ENCODE data around the gene RPSA. TPM values are rescaled to one million over a fixed set of nuclear protein-coding genes. Genes with fewer than 3 reads are reported as not detected.
"Not testable (repeated sequence)": the region's sequence is repeated elsewhere in the genome, so short reads cannot be mapped to it uniquely, and the experiment has no call there.

Gene RPSA
- total RNA-seq, 4 donors from 2014 or later = 644 to 857 (median 730) TPM

GRCh38 chr3:39414421-39414907 is 7.9 kb downstream of the RPSA start:
- Histone ChIP-seq H3K4me1 (peaks cover 3 to 9% of the 10 kb centered on the region in 2 donors), H3K36me3 (peaks cover 0 to 48% of the 10 kb centered on the region in 2 donors), H3K27me3 (no peaks in the 10 kb centered on the region), H3K4me3 (no peak overlapping the region), H3K9me3 (no peaks in the 10 kb centered on the region), H3K27ac (peak overlapping the region in 2 of 4 donors; percentile 7 to 31)
- TF ChIP-seq POLR2A (IDR thresholded peaks at IDR 0.05) (no peak), CTCF (IDR thresholded peaks at IDR 0.05 in 4 of 5, conservative IDR thresholded peaks at IDR 0.05 in 1 of 5) (no peak)
- peak in 1 of 2 donors; percentile 24 for DNase-seq
- intact Hi-C loops (cut with DNase I; ENCODE audit: low total_unique reads) = no loop called here
- peak; percentile 17 to 28 for ATAC-seq
- in situ Hi-C loops (cut with MboI; ENCODE audit: low sequenced_read_pairs in 4 of 4) = loop anchor here in 1 of 4 donors (25.0 kb wide), 1 partner anchor 898 kb away; the partner anchor contains the start of gene EIF1B

GRCh38 chr3:39415302-39415701 is 8.8 kb downstream of the RPSA start:
- H3K27ac ChIP-seq; H3K27me3 ChIP-seq; intact Hi-C loops (cut with DNase I; ENCODE audit: low total_unique reads); H3K4me3 ChIP-seq; H3K4me1 ChIP-seq; H3K9me3 ChIP-seq; DNase-seq; ATAC-seq: not testable (repeated sequence)
- peaks cover 0 to 40% of the 10 kb centered on the region in 2 donors for H3K36me3 ChIP-seq
- in situ Hi-C loops (cut with MboI; ENCODE audit: low sequenced_read_pairs in 4 of 4) = loop anchor here in 1 of 4 donors (25.0 kb wide), 1 partner anchor 897 kb away; the partner anchor contains the start of gene EIF1B

GRCh38 chr3:39415983-39416382 is 9.5 kb downstream of the RPSA start:
- ATAC-seq = no peak
- Histone ChIP-seq H3K27ac (no peak overlapping the region), H3K36me3 (peaks cover 0 to 33% of the 10 kb centered on the region in 2 donors), H3K4me3 (no peak overlapping the region), H3K27me3 (no peaks in the 10 kb centered on the region), H3K9me3 (no peaks in the 10 kb centered on the region), H3K4me1 (peaks cover 0 to 5% of the 10 kb centered on the region in 2 donors)
- TF ChIP-seq POLR2A (IDR thresholded peaks at IDR 0.05) (no peak), CTCF (IDR thresholded peaks at IDR 0.05 in 4 of 5, conservative IDR thresholded peaks at IDR 0.05 in 1 of 5) (no peak)
- no peak for DNase-seq
- intact Hi-C loops (cut with DNase I; ENCODE audit: low total_unique reads) (no loop called here), in situ Hi-C loops (cut with MboI; ENCODE audit: low sequenced_read_pairs in 4 of 4) (loop anchor here in 1 of 4 donors (25.0 kb wide), 1 partner anchor 896 kb away; the partner anchor contains the start of gene EIF1B)

- H3K27ac ChIP-seq; DNase-seq; H3K9me3 ChIP-seq; intact Hi-C loops (cut with DNase I; ENCODE audit: low total_unique reads); H3K4me1 ChIP-seq; H3K4me3 ChIP-seq; H3K27me3 ChIP-seq; ATAC-seq: not testable (repeated sequence)
- peaks cover 0 to 23% of the 10 kb centered on the region in 2 donors for H3K36me3 ChIP-seq
- in situ Hi-C loops (cut with MboI; ENCODE audit: low sequenced_read_pairs in 4 of 4) = loop anchor here in 1 of 4 donors (25.0 kb wide), 1 partner anchor 895 kb away; the partner anchor contains the start of gene EIF1B
These were observed 10.5 kb downstream of the RPSA start for GRCh38 chr3:39416998-39417397.

- H3K27me3 ChIP-seq; H3K4me3 ChIP-seq; H3K27ac ChIP-seq; ATAC-seq; DNase-seq; intact Hi-C loops (cut with DNase I; ENCODE audit: low total_unique reads); H3K9me3 ChIP-seq; H3K4me1 ChIP-seq; H3K36me3 ChIP-seq: not testable (repeated sequence)
- in situ Hi-C loops (cut with MboI; ENCODE audit: low sequenced_read_pairs in 4 of 4) = loop anchor here in 1 of 4 donors (25.0 kb wide), 1 partner anchor 894 kb away; the partner anchor contains the start of gene EIF1B
These were observed 12.2 kb downstream of the RPSA start for GRCh38 chr3:39418556-39419225.

GRCh38 chr3:39419742-39420315 is 13.3 kb downstream of the RPSA start:
- intact Hi-C loops (cut with DNase I; ENCODE audit: low total_unique reads) (no loop called here), in situ Hi-C loops (cut with MboI; ENCODE audit: low sequenced_read_pairs in 4 of 4) (loop anchor here in 1 of 4 donors (25.0 kb wide), 1 partner anchor 892 kb away; the partner anchor contains the start of gene EIF1B)
- Histone ChIP-seq H3K9me3 (no peaks in the 10 kb centered on the region), H3K4me1 (no peaks in the 10 kb centered on the region), H3K36me3 (no peaks in the 10 kb centered on the region), H3K4me3 (no peak overlapping the region), H3K27ac (no peak overlapping the region), H3K27me3 (no peaks in the 10 kb centered on the region)
- TF ChIP-seq CTCF (IDR thresholded peaks at IDR 0.05 in 4 of 5, conservative IDR thresholded peaks at IDR 0.05 in 1 of 5) = no peak
- TF ChIP-seq POLR2A (IDR thresholded peaks at IDR 0.05) = no peak
- ATAC-seq (no peak), DNase-seq (no peak)

Measured in gastrocnemius medialis (tissue), 4 donors.